DOHH2 (cell line): Measurements from ENCODE around the gene SLC7A6OS.

Experiments
- H3F3A ChIP-seq: fragments of 200-600 bp; sonication (generic), shearing (Covaris generic); 2 replicates; pipeline ENCODE4 v1.6.0; 2016; ENCODE audit warnings: antibody characterized with exemption, mild to moderate bottlenecking; ENCODE audit not compliant: control insufficient read depth, insufficient read depth
- H3K27ac ChIP-seq: fragments of 200-600 bp; sonication (generic); 2 replicates; pipeline ENCODE4 v1.5.1; 2014; ENCODE audit warnings: low read depth, mild to moderate bottlenecking, low read length, moderate library complexity
- H3K27me3 ChIP-seq: fragments of 200-600 bp; sonication (generic); 2 replicates; pipeline ENCODE4 v1.6.1; 2014; ENCODE audit warnings: mild to moderate bottlenecking, low read length, mixed read lengths; ENCODE audit not compliant: control insufficient read depth
- H3K36me3 ChIP-seq: fragments of 200-600 bp; sonication (generic); 2 replicates; pipeline ENCODE4 v1.6.1; 2014; ENCODE audit warnings: mild to moderate bottlenecking, low read length, moderate library complexity, mixed read lengths; ENCODE audit not compliant: control insufficient read depth
- H3K4me1 ChIP-seq: fragments of 200-600 bp; sonication (generic); 2 replicates; pipeline ENCODE4 v1.6.1; 2014; ENCODE audit warnings: mild to moderate bottlenecking, low read length, mixed read lengths; ENCODE audit not compliant: control insufficient read depth
- H3K4me2 ChIP-seq: fragments of 200-600 bp; sonication (generic); 2 replicates; pipeline ENCODE4 v1.6.0; 2014; ENCODE audit warnings: mild to moderate bottlenecking, low read length, moderate library complexity
- H3K4me3 ChIP-seq: fragments of 200-600 bp; sonication (generic); 2 replicates; pipeline ENCODE4 v1.5.1; 2014; ENCODE audit warnings: mild to moderate bottlenecking, low read length, mixed read lengths
- H3K79me2 ChIP-seq: fragments of 200-600 bp; sonication (generic); 2 replicates; pipeline ENCODE4 v1.6.1; 2014; ENCODE audit warnings: mild to moderate bottlenecking, low read length, mixed read lengths; ENCODE audit not compliant: control insufficient read depth
- H3K9me2 ChIP-seq: fragments of 200-600 bp; sonication (generic); replicated peaks from 2 replicates; pipeline ENCODE4 v1.6.1; 2014; ENCODE audit warnings: mild to moderate bottlenecking, low read length, mixed read lengths; ENCODE audit not compliant: control insufficient read depth
- H3K9me3 ChIP-seq: fragments of 200-600 bp; sonication (generic); 2 replicates; pipeline ENCODE4 v1.6.1; 2014; ENCODE audit warnings: antibody characterized with exemption, low read length, mixed read lengths; ENCODE audit not compliant: control insufficient read depth, insufficient read depth
- H4K20me1 ChIP-seq: fragments of 200-600 bp; sonication (generic); 2 replicates; pipeline ENCODE4 v1.6.0; 2014; ENCODE audit warnings: low read depth, mild to moderate bottlenecking, antibody characterized with exemption, low read length, moderate library complexity; ENCODE audit not compliant: control insufficient read depth, insufficient read depth
- CTCF ChIP-seq: fragments of 200-600 bp; sonication (generic); IDR thresholded peaks from one replicate; pipeline ENCODE4 v1.5.1; 2014; ENCODE audit warnings: antibody characterized with exemption, mild to moderate bottlenecking, low read depth, low read length; ENCODE audit not compliant: poor library complexity, severe bottlenecking
- EZH2phosphoT487 ChIP-seq: fragments of 200-600 bp; sonication (generic); IDR thresholded peaks from 2 replicates; pipeline ENCODE4 v1.6.1; 2017; ENCODE audit warnings: borderline replicate concordance, mild to moderate bottlenecking, antibody characterized with exemption, low read length, moderate library complexity, mixed read lengths

SLC7A6OS gene

GRCh38 chr16:68269793-68270192 lies 41.0 kb downstream of the SLC7A6OS start:
- H3K4me1 ChIP-seq: peaks cover 45% of the 10 kb centered on the region

GRCh38 chr16:68267612-68268405 lies 42.9 kb downstream of the SLC7A6OS start:
- no peak overlapping the region for H3K27ac ChIP-seq
- no peaks in the 10 kb centered on the region for H3K9me3 ChIP-seq
- H3F3A ChIP-seq: 0 out of 2 replicates have a peak, but pooled peaks cover 4% of the 10 kb centered on the region
- 0 out of 2 replicates have a peak, but pooled peaks cover 2% of the 10 kb centered on the region for H4K20me1 ChIP-seq
- H3K79me2 ChIP-seq: peaks cover 94% of the 10 kb centered on the region
- no peaks in the 10 kb centered on the region for H3K27me3 ChIP-seq
- TF ChIP-seq CTCF (no peak), EZH2phosphoT487 (no peak)
- no peak overlapping the region for H3K4me3 ChIP-seq
- no peaks in the 10 kb centered on the region for H3K9me2 ChIP-seq
- peaks cover 54% of the 10 kb centered on the region for H3K36me3 ChIP-seq
- no peak overlapping the region for H3K4me2 ChIP-seq
- peaks cover 35% of the 10 kb centered on the region for H3K4me1 ChIP-seq

More at GRCh38 chr16:68269793-68270192, 41.0 kb downstream of the SLC7A6OS start:
- Histone ChIP-seq H3K4me3 (no peak overlapping the region), H3K4me2 (no peak overlapping the region), H3K9me2 (no peaks in the 10 kb centered on the region), H3K9me3 (no peaks in the 10 kb centered on the region), H3K79me2 (peaks cover 100% of the 10 kb centered on the region), H3K27ac (no peak overlapping the region), H3K36me3 (peaks cover 71% of the 10 kb centered on the region), H4K20me1 (0 out of 2 replicates have a peak, but pooled peaks cover 2% of the 10 kb centered on the region), H3K27me3 (no peaks in the 10 kb centered on the region), H3F3A (0 out of 2 replicates have a peak, but pooled peaks cover 4% of the 10 kb centered on the region)
- TF ChIP-seq EZH2phosphoT487 (no peak), CTCF (no peak)

GRCh38 chr16:68265078-68265920 lies 45.4 kb downstream of the SLC7A6OS start:
- Histone ChIP-seq H3K4me1 (peaks cover 20% of the 10 kb centered on the region), H4K20me1 (0 out of 2 replicates have a peak, but pooled peaks cover under 1% of the 10 kb centered on the region), H3K27me3 (no peaks in the 10 kb centered on the region), H3F3A (0 out of 2 replicates have a peak, but pooled peaks cover 4% of the 10 kb centered on the region), H3K36me3 (peaks cover 33% of the 10 kb centered on the region), H3K27ac (peak overlapping the region; percentile 62), H3K4me3 (peak overlapping the region; percentile 87), H3K9me3 (no peaks in the 10 kb centered on the region), H3K9me2 (no peaks in the 10 kb centered on the region), H3K79me2 (peaks cover 68% of the 10 kb centered on the region), H3K4me2 (peak overlapping the region; percentile 86)
- TF ChIP-seq EZH2phosphoT487 (no peak), CTCF (no peak)
